Common myeloid progenitor, CD34-positive (primary cell): ENCODE results near the gene CRIP2.

Experiments used
- CTCF ChIA-PET: fragments of 350-600 bp; sonication (Branson Sonifier 250); formaldehyde crosslinking; loops from one replicate; lab custom pipeline; 2021; ENCODE audit warnings: antibody characterized with exemption; lab: Charles Lee
- POLR2A ChIA-PET: fragments of 350-600 bp; sonication (Branson Sonifier 250); formaldehyde crosslinking; loops from one replicate; lab custom pipeline; 2021; ENCODE audit warnings: antibody characterized with exemption; lab: Charles Lee
- DNase-seq, 3 donors: peaks; one replicate each; pipeline versions ENCODE4 v3.0.0 to v3.0.0-alpha.2; 2013
- H3K27ac ChIP-seq, 2 experiments: 1 replicate in 1 of 2; 2 replicates in 1 of 2; pipeline ENCODE4 v1.7.0; 2013; ENCODE audit warnings: inconsistent platforms in 2 of 2, low read length in 2 of 2, mild to moderate bottlenecking in 2 of 2, low read depth in 1 of 2, moderate library complexity in 1 of 2; ENCODE audit not compliant: severe bottlenecking in 2 of 2, insufficient read depth in 1 of 2, poor library complexity in 1 of 2
- H3K27me3 ChIP-seq, 5 experiments: replicated peaks in 2 of 5; 1 replicate in 3 of 5; 2 replicates in 2 of 5; pipeline versions ENCODE4 v1.6.1 to v1.7.0; 2013; ENCODE audit warnings: low read length in 4 of 5, mild to moderate bottlenecking in 2 of 5, moderate library complexity in 2 of 5, inconsistent platforms in 1 of 5; ENCODE audit not compliant: insufficient read depth in 5 of 5, control insufficient read depth in 4 of 5
- H3K36me3 ChIP-seq, 4 experiments: 1 replicate in 2 of 4; 2 replicates in 2 of 4; pipeline versions ENCODE4 v1.6.1 to v1.7.0; 2013; ENCODE audit warnings: low read length in 3 of 4, control low read depth in 1 of 4, mild to moderate bottlenecking in 1 of 4; ENCODE audit not compliant: control insufficient read depth in 4 of 4, insufficient read depth in 4 of 4
- H3K4me1 ChIP-seq, 4 experiments: 1 replicate in 3 of 4; 2 replicates in 1 of 4; pipeline versions ENCODE4 v1.6.1 to v1.7.1; 2013; ENCODE audit warnings: low read length in 3 of 4, mild to moderate bottlenecking in 3 of 4, control low read depth in 1 of 4, inconsistent platforms in 1 of 4, moderate library complexity in 1 of 4; ENCODE audit not compliant: control insufficient read depth in 4 of 4, insufficient read depth in 4 of 4; ENCODE audit errors: control extremely low read depth in 1 of 4
- H3K4me3 ChIP-seq, 7 experiments: 1 replicate in 4 of 7; 2 replicates in 3 of 7; pipeline versions ENCODE4 v1.5.1 to v1.7.0; 2013; ENCODE audit warnings: mild to moderate bottlenecking in 7 of 7, low read length in 6 of 7, moderate library complexity in 6 of 7, inconsistent platforms in 2 of 7, low read depth in 2 of 7, control low read depth in 1 of 7; ENCODE audit not compliant: insufficient read depth in 4 of 7, control insufficient read depth in 1 of 7; ENCODE audit errors: extremely low read depth in 1 of 7
- H3K9me3 ChIP-seq, 5 experiments: 1 replicate in 4 of 5; 2 replicates in 1 of 5; pipeline versions ENCODE4 v1.6.1 to v1.7.1; 2013; ENCODE audit warnings: low read length in 4 of 5, mild to moderate bottlenecking in 2 of 5, inconsistent platforms in 1 of 5, low read depth in 1 of 5, moderate library complexity in 1 of 5; ENCODE audit not compliant: control insufficient read depth in 4 of 5, insufficient read depth in 2 of 5; ENCODE audit errors: control extremely low read depth in 1 of 5
- WGBS: methylation state at CpG from one replicate; pipeline ENCODE4 v1.1.5; 2013; ENCODE audit not compliant: insufficient coverage; 5-methylcytosine and 5-hydroxymethylcytosine counted together

CRIP2 gene

DNA sequence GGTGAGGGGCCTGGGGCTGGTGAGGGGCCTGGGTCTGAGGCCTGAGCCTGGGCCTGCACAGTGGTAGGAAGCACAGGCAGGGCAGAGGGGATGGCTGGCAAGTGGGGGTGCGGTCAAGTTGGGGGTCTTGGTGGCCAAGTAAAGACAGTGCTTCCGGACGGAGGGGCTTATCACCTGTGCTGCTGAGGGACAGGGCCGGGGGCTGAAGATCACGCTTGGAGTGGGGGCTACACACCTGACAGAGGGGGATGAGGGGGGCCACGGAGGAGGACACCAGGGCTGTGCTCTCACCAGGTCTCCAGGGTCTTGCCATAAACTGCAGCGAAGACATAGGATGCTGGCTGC, 28.6 kb downstream of the CRIP2 start:
- ChIA-PET POLR2A (no interaction called here), CTCF (no interaction called here)
- no peak overlapping the region for H3K4me3 ChIP-seq
- H3K9me3 ChIP-seq, result no peaks in the 10 kb centered on the region
- H3K27me3 ChIP-seq, result peaks cover 0 to 16% (median 6%) of the 10 kb centered on the region in 5 experiments
- WGBS, result 96% methylated on average over 7 of the region's 7 CpGs
- peaks cover 0 to 2% (median 0%) of the 10 kb centered on the region in 4 experiments for H3K36me3 ChIP-seq
- no peak for DNase-seq
- H3K4me1 ChIP-seq, result peaks cover 0 to 11% (median 5%) of the 10 kb centered on the region in 4 experiments
- no peak overlapping the region for H3K27ac ChIP-seq

- ChIA-PET CTCF (no interaction called here), POLR2A (no interaction called here)
- Histone ChIP-seq H3K36me3 (peaks cover 0 to 2% (median 0%) of the 10 kb centered on the region in 4 experiments), H3K27ac (no peak overlapping the region), H3K27me3 (peaks cover 0 to 22% (median 6%) of the 10 kb centered on the region in 5 experiments), H3K4me3 (no peak overlapping the region), H3K9me3 (no peaks in the 10 kb centered on the region), H3K4me1 (peaks cover 0 to 11% (median 5%) of the 10 kb centered on the region in 4 experiments)
- WGBS, result 82% methylated on average over 21 of the region's 29 CpGs
- DNase-seq, result no peak
These were observed 29.5 kb downstream of the CRIP2 start for GRCh38 chr14:105503935-105504692.

DNA sequence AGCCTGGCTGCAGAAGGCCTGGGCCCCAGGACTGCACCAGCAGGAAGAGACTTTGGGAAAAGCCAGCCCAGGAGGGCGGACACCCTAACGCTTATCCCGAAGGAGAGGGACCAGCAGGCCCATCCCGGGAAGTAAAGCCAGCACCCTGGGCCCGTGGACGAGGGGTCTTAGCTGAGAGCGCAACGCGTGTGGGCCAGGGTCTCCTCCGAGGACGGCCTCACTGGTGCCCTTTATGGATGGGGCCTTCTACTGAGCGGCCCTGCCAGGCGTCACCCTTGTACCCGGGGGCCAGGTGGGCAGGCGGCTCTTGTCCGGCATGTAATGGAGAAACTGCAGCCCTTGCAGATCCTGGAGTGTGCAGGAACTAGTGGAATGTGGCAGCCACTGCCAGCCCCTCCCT, 30.5 kb downstream of the CRIP2 start:
- POLR2A ChIA-PET, result no interaction called here

GRCh38 chr14:105507247-105507646, 32.6 kb downstream of the CRIP2 start:
- Histone ChIP-seq H3K4me3 (no peak overlapping the region), H3K9me3 (no peaks in the 10 kb centered on the region), H3K27ac (no peak overlapping the region), H3K27me3 (peaks cover 0 to 32% (median 11%) of the 10 kb centered on the region in 5 experiments), H3K4me1 (peaks cover 0 to 11% (median 5%) of the 10 kb centered on the region in 4 experiments), H3K36me3 (no peaks in the 10 kb centered on the region)
- 24% methylated on average over 11 of the region's 17 CpGs for WGBS
- CTCF ChIA-PET, result interaction anchor here (0.6 to 0.7 kb wide), 2 partner anchors 25 to 443 kb away, joined by 3 to 5 read pairs; no protein-coding TSS in a partner anchor
- no peak for DNase-seq
- POLR2A ChIA-PET, result no interaction called here

More for the DNA sequence above, 30.5 kb downstream of the CRIP2 start:
- CTCF ChIA-PET, result no interaction called here
- Histone ChIP-seq H3K27ac (no peak overlapping the region), H3K4me1 (peaks cover 0 to 11% (median 5%) of the 10 kb centered on the region in 4 experiments), H3K36me3 (no peaks in the 10 kb centered on the region), H3K27me3 (peaks cover 0 to 24% (median 6%) of the 10 kb centered on the region in 5 experiments), H3K9me3 (no peaks in the 10 kb centered on the region), H3K4me3 (no peak overlapping the region)
- DNase-seq, result no peak
- WGBS, result 94% methylated on average over 15 of the region's 16 CpGs

- Histone ChIP-seq H3K9me3 (no peaks in the 10 kb centered on the region), H3K36me3 (no peaks in the 10 kb centered on the region), H3K4me1 (peaks cover 0 to 11% (median 5%) of the 10 kb centered on the region in 4 experiments), H3K27me3 (peaks cover 0 to 35% (median 13%) of the 10 kb centered on the region in 5 experiments), H3K4me3 (no peak overlapping the region), H3K27ac (no peak overlapping the region)
- POLR2A ChIA-PET, result no interaction called here
- CTCF ChIA-PET, result no interaction called here
- WGBS, result 86% methylated on average over 15 of the region's 16 CpGs
- DNase-seq, result no peak
These were observed 33.4 kb downstream of the CRIP2 start for GRCh38 chr14:105508069-105508468.

- Histone ChIP-seq H3K4me3 (no peak overlapping the region), H3K9me3 (no peaks in the 10 kb centered on the region), H3K4me1 (peaks cover 0 to 11% (median 5%) of the 10 kb centered on the region in 4 experiments), H3K27ac (no peak overlapping the region), H3K36me3 (no peaks in the 10 kb centered on the region), H3K27me3 (peaks cover 0 to 35% (median 13%) of the 10 kb centered on the region in 5 experiments)
- WGBS, result 92% methylated on average over 11 of the region's 12 CpGs
- ChIA-PET CTCF (no interaction called here), POLR2A (no interaction called here)
- DNase-seq, result no peak
These were observed 34.0 kb downstream of the CRIP2 start for GRCh38 chr14:105508601-105509000.

- Histone ChIP-seq H3K27ac (no peak overlapping the region), H3K4me1 (no peaks in the 10 kb centered on the region), H3K36me3 (no peaks in the 10 kb centered on the region), H3K27me3 (peaks cover 0 to 23% (median 5%) of the 10 kb centered on the region in 5 experiments), H3K9me3 (peaks cover 0 to 10% (median 4%) of the 10 kb centered on the region in 5 experiments), H3K4me3 (no peak overlapping the region)
- ChIA-PET POLR2A (no interaction called here), CTCF (no interaction called here)
- DNase-seq, result no peak
- 70% methylated on average over 5 of the region's 5 CpGs for WGBS
These were observed 42.5 kb downstream of the CRIP2 start for GRCh38 chr14:105517096-105517495.
